OCI-LY3 (cell line): ENCODE results near the gene GALNT18.

ENCODE experiments used
- EZH2phosphoT487 ChIP-seq: fragments of 200-600 bp; shearing (Covaris generic); IDR thresholded peaks from 2 replicates; pipeline ENCODE4 v1.6.1; 2018; ENCODE audit warnings: antibody characterized with exemption, mixed run types, low read depth
- TF ChIP-seq, protein P1 (sequence below): fragments of 200-600, 300-600 bp; sonication (generic); IDR thresholded peaks from 2 replicates; pipeline ENCODE4 v1.5.1; 2014; ENCODE audit warnings: antibody characterized with exemption, low read length, low read depth

DNA sequence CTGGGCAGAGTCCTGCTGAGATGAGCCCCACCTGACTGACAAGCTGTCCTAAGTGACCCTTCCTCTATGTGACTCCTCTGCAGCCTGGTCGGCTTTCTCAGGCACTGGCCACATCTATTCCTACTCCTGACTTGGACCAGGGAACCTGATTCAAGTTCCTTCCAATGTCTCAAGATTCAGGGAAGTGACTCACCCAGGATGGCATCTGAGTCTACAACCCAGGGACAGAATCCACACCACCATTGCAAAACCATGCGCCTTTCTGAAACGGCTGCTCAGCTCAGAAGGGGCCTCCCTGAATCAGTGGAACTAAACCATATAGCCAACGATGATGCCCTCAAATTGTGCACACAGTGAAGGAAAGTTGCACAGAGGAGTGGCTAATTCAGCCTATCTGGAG, 204.9 kb downstream of the GALNT18 start:
- TF ChIP-seq, protein P1, sequence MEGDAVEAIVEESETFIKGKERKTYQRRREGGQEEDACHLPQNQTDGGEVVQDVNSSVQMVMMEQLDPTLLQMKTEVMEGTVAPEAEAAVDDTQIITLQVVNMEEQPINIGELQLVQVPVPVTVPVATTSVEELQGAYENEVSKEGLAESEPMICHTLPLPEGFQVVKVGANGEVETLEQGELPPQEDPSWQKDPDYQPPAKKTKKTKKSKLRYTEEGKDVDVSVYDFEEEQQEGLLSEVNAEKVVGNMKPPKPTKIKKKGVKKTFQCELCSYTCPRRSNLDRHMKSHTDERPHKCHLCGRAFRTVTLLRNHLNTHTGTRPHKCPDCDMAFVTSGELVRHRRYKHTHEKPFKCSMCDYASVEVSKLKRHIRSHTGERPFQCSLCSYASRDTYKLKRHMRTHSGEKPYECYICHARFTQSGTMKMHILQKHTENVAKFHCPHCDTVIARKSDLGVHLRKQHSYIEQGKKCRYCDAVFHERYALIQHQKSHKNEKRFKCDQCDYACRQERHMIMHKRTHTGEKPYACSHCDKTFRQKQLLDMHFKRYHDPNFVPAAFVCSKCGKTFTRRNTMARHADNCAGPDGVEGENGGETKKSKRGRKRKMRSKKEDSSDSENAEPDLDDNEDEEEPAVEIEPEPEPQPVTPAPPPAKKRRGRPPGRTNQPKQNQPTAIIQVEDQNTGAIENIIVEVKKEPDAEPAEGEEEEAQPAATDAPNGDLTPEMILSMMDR: no peak
- TF ChIP-seq EZH2phosphoT487: no peak
